ENCODE data around the gene GNAZ.
"Not testable (repeated sequence)": the region's sequence is repeated elsewhere in the genome, so short reads cannot be mapped to it uniquely, and the experiment has no call there.

Gene GNAZ

DNA sequence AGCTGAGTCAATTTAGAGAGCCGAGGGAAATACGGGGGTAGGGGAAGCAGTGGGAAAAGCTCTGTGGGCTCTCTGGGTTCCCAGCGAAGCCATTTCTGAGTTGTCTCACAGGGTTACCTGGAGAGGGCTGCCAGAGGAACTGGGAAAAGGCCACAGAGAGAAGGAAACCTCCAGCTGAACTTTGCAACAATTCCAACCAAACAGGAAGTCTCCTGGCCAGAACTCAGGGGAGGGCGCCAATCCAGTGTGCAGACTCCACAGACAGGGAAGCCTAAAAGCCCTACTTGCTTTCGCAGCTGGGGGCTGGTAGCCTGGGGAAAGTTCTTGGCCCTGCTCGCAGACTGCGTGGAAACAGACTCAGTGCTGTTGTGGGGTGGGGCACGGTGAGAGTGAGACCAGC is 23.1 kb upstream of the GNAZ start:
- H3K36me3 ChIP-seq (ENCODE audit: control insufficient read depth, insufficient read depth, low read length, severe bottlenecking), result no peaks in the 10 kb centered on the region
- no peak overlapping the region for H3K4me3 ChIP-seq (ENCODE audit: low read length)

DNA sequence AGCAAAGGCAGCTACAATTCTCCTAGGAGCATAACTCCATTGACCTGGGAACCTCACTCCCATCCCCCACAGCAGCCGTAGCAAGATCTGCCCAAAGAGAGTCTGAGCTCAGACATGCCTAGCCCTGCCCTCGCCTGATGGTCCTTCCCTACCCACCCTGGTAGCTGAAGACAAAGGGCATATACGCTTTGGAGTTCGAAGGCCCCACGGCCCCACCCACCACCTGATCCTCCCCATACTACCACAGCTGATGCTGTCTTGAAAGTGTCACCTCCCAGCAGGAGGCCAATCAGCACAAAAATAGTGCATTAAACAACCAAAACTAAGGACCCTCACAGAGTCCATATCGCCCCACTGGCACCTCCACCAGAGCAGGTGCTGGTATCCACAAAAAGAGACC is 22.6 kb upstream of the GNAZ start:
- H3K9ac ChIP-seq (ENCODE audit: low read length), result no peak overlapping the region
- H3K36me3 ChIP-seq (ENCODE audit: control insufficient read depth, insufficient read depth, low read length, severe bottlenecking), result no peaks in the 10 kb centered on the region
- no peaks in the 10 kb centered on the region for H3K4me1 ChIP-seq (ENCODE audit: control insufficient read depth, insufficient read depth, low read length)
- no peak for DNase-seq (ENCODE audit: low read depth)
- no peak overlapping the region for H3K4me3 ChIP-seq (ENCODE audit: low read length)
- peaks cover 19% of the 10 kb centered on the region for H3K27me3 ChIP-seq (replicated peaks; ENCODE audit: control insufficient read depth, insufficient read depth, low read length)
- peaks cover 17% of the 10 kb centered on the region for H3K9me3 ChIP-seq (ENCODE audit: control insufficient read depth, low read length)

More for the DNA sequence above, 23.1 kb upstream of the GNAZ start:
- no peak for DNase-seq (ENCODE audit: low read depth)
- H3K9ac ChIP-seq (ENCODE audit: low read length), result no peak overlapping the region
- H3K27me3 ChIP-seq (replicated peaks; ENCODE audit: control insufficient read depth, insufficient read depth, low read length), result peaks cover 24% of the 10 kb centered on the region
- peaks cover 17% of the 10 kb centered on the region for H3K9me3 ChIP-seq (ENCODE audit: control insufficient read depth, low read length)
- no peaks in the 10 kb centered on the region for H3K4me1 ChIP-seq (ENCODE audit: control insufficient read depth, insufficient read depth, low read length)

DNA sequence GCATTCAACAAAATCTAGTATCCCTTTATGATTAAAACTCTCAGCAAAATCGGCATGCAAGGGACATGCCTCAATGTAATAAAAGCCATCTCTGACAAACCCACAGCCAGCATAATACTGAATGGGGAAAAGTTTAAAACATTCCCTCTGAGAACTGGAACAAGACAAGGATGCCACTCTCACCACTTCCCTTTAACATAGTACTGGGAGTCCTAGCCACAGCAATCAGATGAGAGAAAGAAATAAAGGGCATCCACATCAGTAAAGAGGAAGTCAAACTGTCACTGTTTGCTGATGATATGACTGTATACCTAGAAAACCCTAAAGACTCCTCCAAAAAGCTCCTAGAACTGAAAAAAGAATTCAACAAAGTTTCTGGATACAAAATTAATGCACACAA is 19.8 kb upstream of the GNAZ start:
- not testable (repeated sequence) for H3K4me3 ChIP-seq (ENCODE audit: low read length); H3K36me3 ChIP-seq (ENCODE audit: control insufficient read depth, insufficient read depth, low read length, severe bottlenecking); DNase-seq (ENCODE audit: low read depth); H3K4me1 ChIP-seq (ENCODE audit: control insufficient read depth, insufficient read depth, low read length); H3K9ac ChIP-seq (ENCODE audit: low read length)
- peaks cover 17% of the 10 kb centered on the region for H3K9me3 ChIP-seq (ENCODE audit: control insufficient read depth, low read length)
- peaks cover 21% of the 10 kb centered on the region for H3K27me3 ChIP-seq (replicated peaks; ENCODE audit: control insufficient read depth, insufficient read depth, low read length)

DNA sequence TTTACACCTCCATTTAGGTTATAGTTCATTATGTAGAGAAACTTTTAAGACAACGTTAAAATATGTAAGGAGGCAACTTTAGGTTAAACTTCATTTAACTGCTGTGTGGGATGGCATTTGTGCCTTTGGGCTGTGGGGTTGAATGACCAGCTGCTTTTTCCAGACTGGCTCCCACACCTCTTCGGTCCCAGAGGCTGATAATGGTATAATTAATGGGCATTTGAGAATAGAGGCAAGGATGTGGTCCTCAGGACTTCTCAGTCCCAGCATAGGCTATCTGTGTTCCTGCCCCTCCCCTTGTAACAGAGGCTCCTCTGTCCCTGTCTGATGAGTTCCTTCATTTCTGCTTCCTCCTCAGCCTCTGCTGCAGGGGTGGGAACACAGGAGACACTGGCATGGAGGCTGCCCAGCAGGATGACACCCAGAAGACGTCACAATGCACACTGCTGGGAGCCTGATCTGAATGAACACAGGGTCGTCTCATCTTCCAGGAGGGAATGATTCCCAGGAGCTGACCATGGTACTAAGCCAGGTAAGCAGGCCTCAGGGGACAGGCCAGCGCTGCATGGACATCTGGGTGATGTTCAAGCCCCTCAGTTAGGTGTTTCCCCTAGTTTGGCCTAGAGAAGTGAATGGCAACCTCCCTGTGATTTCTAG is 17.1 kb upstream of the GNAZ start:
- DNase-seq (ENCODE audit: low read depth), result no peak

DNA sequence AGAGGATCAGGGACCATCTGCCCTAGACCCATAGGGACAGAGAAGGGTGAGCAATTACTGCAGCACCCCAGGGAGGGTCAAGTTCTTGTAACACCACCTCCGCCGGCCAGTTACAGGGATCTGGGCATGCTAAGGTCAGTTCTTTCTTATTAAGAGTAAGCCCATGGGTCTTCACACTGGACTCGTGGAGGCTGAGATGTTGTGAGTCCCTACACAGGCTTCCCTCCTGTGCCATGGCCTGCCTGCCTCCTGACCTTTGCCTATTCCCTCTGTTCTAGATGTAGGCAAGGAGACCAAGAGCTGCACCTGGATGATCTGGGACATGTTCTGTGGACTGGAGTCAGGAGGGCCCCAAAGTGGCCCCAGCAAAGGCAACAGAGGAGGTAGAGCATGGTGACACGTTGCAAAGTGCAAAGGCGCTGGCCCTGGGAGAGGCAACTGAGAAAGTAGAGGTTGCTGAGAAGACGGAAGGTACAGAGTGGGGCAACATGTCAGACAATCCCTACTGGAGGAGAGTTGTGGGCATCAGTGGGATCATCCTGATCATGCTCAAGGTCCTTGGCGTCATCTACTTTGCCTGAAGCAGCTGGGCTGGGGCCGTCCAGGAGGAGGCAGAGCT is 16.3 kb upstream of the GNAZ start:
- no peaks in the 10 kb centered on the region for H3K36me3 ChIP-seq (ENCODE audit: control insufficient read depth, insufficient read depth, low read length, severe bottlenecking)
- H3K4me1 ChIP-seq (ENCODE audit: control insufficient read depth, insufficient read depth, low read length), result no peaks in the 10 kb centered on the region
- H3K27me3 ChIP-seq (replicated peaks; ENCODE audit: control insufficient read depth, insufficient read depth, low read length), result peaks cover 10% of the 10 kb centered on the region
- no peak overlapping the region for H3K4me3 ChIP-seq (ENCODE audit: low read length)
- no peak overlapping the region for H3K9ac ChIP-seq (ENCODE audit: low read length)
- H3K9me3 ChIP-seq (ENCODE audit: control insufficient read depth, low read length), result peaks cover 28% of the 10 kb centered on the region
- DNase-seq (ENCODE audit: low read depth), result no peak

More for the DNA sequence above, 17.1 kb upstream of the GNAZ start:
- no peaks in the 10 kb centered on the region for H3K36me3 ChIP-seq (ENCODE audit: control insufficient read depth, insufficient read depth, low read length, severe bottlenecking)
- H3K27me3 ChIP-seq (replicated peaks; ENCODE audit: control insufficient read depth, insufficient read depth, low read length), result peaks cover 8% of the 10 kb centered on the region
- no peak overlapping the region for H3K4me3 ChIP-seq (ENCODE audit: low read length)
- H3K9ac ChIP-seq (ENCODE audit: low read length), result no peak overlapping the region
- no peaks in the 10 kb centered on the region for H3K4me1 ChIP-seq (ENCODE audit: control insufficient read depth, insufficient read depth, low read length)
- H3K9me3 ChIP-seq (ENCODE audit: control insufficient read depth, low read length), result peaks cover 28% of the 10 kb centered on the region

DNA sequence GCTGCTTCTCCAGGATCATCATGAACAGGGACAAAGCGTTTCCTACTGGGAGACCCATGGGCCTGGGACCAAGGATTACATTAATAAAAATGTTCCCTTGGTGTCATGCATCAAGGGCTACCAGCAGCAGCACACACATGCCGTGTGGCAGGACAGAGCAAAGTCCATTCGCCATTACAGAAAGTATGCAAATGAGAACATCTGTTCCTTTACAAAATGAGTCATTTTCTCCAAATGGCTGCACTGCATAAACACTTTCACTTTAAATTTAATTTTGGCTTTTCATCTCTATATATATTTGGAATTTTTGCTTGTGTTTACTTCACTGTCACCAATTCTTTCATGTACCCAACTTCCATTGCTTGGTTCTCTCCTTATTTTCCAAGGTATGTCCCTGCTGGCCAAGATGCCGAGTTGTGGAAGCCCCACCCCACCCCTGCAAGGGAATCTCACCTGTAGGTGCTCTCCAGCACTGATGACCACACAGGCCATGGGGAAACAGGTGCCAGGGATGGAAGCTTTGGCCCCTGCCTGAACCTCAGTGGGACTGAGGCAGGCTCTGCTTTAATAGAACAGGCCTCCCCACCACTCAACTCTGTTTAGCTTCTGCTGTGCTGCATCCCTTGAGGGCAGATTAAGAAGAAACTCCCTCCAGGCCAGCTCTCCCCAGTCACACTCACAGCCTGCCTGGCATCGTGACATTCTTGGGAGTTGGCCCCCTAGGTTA is 15.6 kb upstream of the GNAZ start:
- DNase-seq (ENCODE audit: low read depth), result no peak
- H3K9me3 ChIP-seq (ENCODE audit: control insufficient read depth, low read length), result peaks cover 23% of the 10 kb centered on the region
- H3K4me1 ChIP-seq (ENCODE audit: control insufficient read depth, insufficient read depth, low read length), result no peaks in the 10 kb centered on the region
- H3K4me3 ChIP-seq (ENCODE audit: low read length), result no peak overlapping the region
- peaks cover 13% of the 10 kb centered on the region for H3K27me3 ChIP-seq (replicated peaks; ENCODE audit: control insufficient read depth, insufficient read depth, low read length)
- no peaks in the 10 kb centered on the region for H3K36me3 ChIP-seq (ENCODE audit: control insufficient read depth, insufficient read depth, low read length, severe bottlenecking)
- no peak overlapping the region for H3K9ac ChIP-seq (ENCODE audit: low read length)

DNA sequence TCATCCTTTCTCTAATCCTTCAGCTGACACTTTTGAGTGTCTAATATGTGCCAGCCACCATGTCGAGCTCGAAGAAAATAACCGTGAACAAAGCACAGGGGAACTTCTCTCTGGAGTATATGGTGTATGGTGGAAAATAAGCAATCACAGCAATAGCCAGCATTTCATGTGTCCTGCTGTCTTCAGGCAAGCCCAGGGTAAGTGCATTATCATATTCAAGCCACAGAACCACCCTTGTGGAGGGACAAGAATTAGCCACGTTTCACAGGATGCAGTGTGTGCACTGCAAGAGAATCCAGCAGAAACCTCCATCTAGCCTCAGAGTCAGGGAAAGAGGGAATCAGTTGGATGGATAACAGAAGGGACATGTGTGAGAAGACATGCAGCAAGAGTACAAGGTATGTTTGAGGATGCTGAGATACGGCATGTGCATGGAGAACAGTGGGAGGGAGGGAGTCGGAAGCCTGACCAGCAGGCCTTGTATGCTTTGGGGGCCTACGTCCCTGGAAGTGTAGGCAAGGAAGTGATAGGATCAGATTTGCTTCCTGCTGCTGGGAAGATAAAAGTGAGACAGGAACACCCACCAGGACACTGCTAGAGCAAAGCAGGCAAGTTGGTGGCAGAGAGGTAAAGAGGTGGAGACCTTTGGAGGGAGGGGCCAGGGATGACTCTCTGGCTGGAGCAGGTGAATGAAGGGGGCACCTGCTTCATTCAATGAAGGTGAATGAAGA is 14.7 kb upstream of the GNAZ start:
- Histone ChIP-seq H3K9ac (ENCODE audit: low read length) (no peak overlapping the region), H3K4me1 (ENCODE audit: control insufficient read depth, insufficient read depth, low read length) (no peaks in the 10 kb centered on the region), H3K9me3 (ENCODE audit: control insufficient read depth, low read length) (peaks cover 19% of the 10 kb centered on the region), H3K4me3 (ENCODE audit: low read length) (no peak overlapping the region), H3K36me3 (ENCODE audit: control insufficient read depth, insufficient read depth, low read length, severe bottlenecking) (no peaks in the 10 kb centered on the region), H3K27me3 (replicated peaks; ENCODE audit: control insufficient read depth, insufficient read depth, low read length) (peaks cover 13% of the 10 kb centered on the region)
- no peak for DNase-seq (ENCODE audit: low read depth)

DNA sequence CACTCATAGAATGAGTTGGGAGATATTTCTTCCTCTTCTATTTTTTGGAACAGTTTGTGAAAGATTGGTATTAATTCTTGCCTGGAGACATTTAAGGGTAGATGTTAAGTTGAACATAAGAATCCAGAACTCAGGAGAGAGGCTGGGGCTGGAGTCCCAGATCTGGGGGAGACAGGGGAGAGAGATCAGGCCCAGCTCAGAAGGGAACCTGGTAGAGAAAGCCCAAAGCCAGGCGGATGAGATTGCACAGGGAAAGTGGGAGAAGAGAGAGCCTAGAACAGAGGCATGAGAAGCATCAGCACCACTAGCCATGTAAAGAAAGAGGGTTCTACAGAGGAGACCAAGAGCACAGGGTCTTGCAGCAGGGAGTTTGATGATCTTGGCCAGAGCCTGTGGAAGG is 13.0 kb upstream of the GNAZ start:
- peaks cover 19% of the 10 kb centered on the region for H3K9me3 ChIP-seq (ENCODE audit: control insufficient read depth, low read length)
- H3K27me3 ChIP-seq (replicated peaks; ENCODE audit: control insufficient read depth, insufficient read depth, low read length), result peaks cover 16% of the 10 kb centered on the region
- H3K4me3 ChIP-seq (ENCODE audit: low read length), result no peak overlapping the region
- H3K4me1 ChIP-seq (ENCODE audit: control insufficient read depth, insufficient read depth, low read length), result no peaks in the 10 kb centered on the region
- H3K9ac ChIP-seq (ENCODE audit: low read length), result no peak overlapping the region
- no peaks in the 10 kb centered on the region for H3K36me3 ChIP-seq (ENCODE audit: control insufficient read depth, insufficient read depth, low read length, severe bottlenecking)
- DNase-seq (ENCODE audit: low read depth), result no peak

DNA sequence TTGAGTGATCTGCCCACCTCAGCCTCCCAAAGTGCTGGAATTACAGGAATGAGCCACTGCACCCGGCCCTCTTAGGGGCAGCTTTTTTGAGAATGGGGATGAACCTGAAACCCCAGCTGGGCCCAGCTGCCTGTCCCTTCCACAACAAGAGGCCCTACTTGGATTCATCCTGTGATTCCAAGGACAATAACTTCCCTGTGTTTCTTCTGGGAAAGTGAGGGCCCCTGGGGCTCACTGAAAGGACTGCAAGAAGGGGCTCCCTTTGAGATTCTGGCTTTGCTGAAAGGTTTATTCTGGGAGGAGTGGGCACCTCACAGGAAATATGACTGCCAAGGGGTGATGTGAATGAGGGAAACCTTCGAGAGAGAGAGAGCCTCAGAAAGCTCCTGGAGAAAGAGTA is 12.3 kb upstream of the GNAZ start:
- DNase-seq (ENCODE audit: low read depth), result no peak
- no peaks in the 10 kb centered on the region for H3K4me1 ChIP-seq (ENCODE audit: control insufficient read depth, insufficient read depth, low read length)
- peaks cover 19% of the 10 kb centered on the region for H3K9me3 ChIP-seq (ENCODE audit: control insufficient read depth, low read length)
- H3K4me3 ChIP-seq (ENCODE audit: low read length), result no peak overlapping the region
- H3K27me3 ChIP-seq (replicated peaks; ENCODE audit: control insufficient read depth, insufficient read depth, low read length), result peaks cover 20% of the 10 kb centered on the region
- no peak overlapping the region for H3K9ac ChIP-seq (ENCODE audit: low read length)
- H3K36me3 ChIP-seq (ENCODE audit: control insufficient read depth, insufficient read depth, low read length, severe bottlenecking), result no peaks in the 10 kb centered on the region

DNA sequence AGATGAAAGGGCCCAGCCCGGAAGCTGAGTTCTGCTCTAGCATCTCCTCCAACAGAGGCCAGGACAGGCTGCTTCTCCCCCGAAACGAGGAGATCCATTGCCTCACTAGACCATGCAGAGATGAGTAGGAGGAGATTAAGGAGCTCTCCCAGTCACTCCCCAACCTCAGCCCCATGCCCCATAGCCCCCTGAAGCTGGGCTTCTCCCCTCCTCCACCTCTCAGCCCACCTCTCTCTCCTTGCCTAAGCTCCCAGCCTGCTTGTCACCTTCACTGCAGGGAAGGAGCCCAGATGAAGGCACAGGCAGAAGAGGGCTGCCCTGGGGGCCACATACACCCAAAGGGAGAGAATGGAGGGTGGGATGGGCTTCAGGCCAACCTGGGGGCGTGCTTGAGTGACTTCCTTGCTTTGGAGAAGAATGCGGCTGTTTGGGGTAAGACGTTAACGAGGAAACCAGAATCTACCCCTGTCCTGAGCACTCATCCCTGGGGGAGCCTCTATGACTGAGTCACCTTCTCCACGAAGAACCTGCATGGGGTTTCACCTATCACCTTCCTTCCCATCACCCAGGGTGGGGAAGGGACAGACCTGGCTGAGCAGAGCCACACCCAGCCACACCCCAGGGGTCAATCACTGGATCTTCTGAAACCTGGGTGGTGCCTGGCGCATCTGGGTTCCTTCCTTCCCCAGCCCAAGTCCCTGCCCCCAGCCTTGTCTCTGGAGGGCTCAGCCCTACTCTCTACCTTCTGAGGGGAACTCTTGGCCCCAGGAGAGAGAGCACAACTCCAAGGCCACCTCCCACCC is 11.6 kb upstream of the GNAZ start:
- Histone ChIP-seq H3K4me1 (ENCODE audit: control insufficient read depth, insufficient read depth, low read length) (no peaks in the 10 kb centered on the region), H3K4me3 (ENCODE audit: low read length) (no peak overlapping the region), H3K27me3 (replicated peaks; ENCODE audit: control insufficient read depth, insufficient read depth, low read length) (peaks cover 22% of the 10 kb centered on the region), H3K36me3 (ENCODE audit: control insufficient read depth, insufficient read depth, low read length, severe bottlenecking) (no peaks in the 10 kb centered on the region), H3K9me3 (ENCODE audit: control insufficient read depth, low read length) (peaks cover 19% of the 10 kb centered on the region), H3K9ac (ENCODE audit: low read length) (no peak overlapping the region)
- DNase-seq (ENCODE audit: low read depth), result no peak

Data from adipocyte (in vitro differentiated cells).